ENCODE measurements around the gene ATXN2. TPM values are rescaled to one million over a fixed set of nuclear protein-coding genes. Genes with fewer than 3 reads are reported as not detected.
"Not testable (repeated sequence)": the region's sequence is repeated elsewhere in the genome, so short reads cannot be mapped to it uniquely, and the experiment has no call there.

Gene ATXN2
- polyA plus RNA-seq, 4 donors = 46.7 to 99.7 (median 77.6) TPM

DNA sequence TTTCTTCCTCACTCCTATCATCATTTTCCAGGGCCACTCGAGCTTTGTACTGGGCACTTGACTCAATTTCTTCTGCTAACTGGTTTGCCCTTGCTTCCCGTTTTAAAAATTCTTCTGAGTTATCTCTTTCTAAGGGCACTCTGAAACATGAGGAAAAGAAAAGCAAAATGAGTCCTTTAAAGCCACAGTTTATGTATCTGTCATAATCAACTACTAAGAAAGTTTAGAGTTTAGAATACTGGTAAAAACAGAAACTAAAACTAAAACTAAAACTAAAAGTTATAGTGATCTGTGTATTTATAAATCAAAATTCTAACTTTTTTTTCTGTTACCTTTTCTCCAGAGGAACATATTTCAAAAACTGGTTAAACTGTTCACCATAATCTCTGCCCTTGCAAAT, 79.2 kb downstream of the ATXN2 start:
- DNase-seq (ENCODE audit: low read depth in 4 of 4, low spot score in 2 of 4) = no peak

- no peak for DNase-seq (ENCODE audit: low read depth in 4 of 4, low spot score in 2 of 4)
Observed at GRCh38 chr12:111519083-111519482, 80.0 kb downstream of the ATXN2 start.

DNA sequence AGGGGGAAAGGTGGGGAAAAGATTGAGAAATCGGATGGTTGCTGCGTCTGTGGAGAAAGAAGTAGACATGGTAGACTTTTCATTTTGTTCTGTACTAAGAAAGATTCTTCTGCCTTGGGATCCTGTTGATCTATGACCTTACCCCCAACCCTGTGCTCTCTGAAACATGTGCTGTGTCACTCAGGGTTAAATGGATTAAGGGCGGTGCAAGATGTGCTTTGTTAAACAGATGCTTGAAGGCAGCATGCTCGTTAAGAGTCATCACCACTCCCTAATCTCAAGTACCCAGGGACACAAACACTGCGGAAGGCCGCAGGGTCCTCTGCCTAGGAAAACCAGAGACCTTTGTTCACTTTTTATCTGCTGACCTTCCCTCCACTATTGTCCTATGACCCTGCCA, 91.4 kb downstream of the ATXN2 start:
- DNase-seq (ENCODE audit: low read depth in 4 of 4, low spot score in 2 of 4) = not testable (repeated sequence)

DNA sequence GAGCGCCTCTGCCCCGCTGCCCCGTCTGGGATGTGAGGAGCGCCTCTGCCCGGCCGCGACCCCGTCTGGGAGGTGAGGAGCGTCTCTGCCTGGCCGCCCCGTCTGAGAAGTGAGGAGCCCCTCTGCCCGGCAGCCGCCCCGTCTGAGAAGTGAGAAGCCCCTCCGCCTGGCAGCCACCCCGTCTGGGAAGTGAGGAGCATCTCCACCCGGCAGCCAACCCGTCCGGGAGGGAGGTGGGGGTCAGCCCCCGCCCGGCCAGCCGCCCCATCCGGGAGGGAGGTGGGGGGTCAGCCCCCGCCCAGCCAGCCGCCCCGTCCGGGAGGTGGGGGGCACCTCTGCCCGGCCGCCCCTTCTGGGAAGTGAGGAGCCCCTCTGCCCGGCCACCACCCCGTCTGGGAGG, 91.9 kb downstream of the ATXN2 start:
- DNase-seq (ENCODE audit: low read depth in 4 of 4, low spot score in 2 of 4) = not testable (repeated sequence)

DNA sequence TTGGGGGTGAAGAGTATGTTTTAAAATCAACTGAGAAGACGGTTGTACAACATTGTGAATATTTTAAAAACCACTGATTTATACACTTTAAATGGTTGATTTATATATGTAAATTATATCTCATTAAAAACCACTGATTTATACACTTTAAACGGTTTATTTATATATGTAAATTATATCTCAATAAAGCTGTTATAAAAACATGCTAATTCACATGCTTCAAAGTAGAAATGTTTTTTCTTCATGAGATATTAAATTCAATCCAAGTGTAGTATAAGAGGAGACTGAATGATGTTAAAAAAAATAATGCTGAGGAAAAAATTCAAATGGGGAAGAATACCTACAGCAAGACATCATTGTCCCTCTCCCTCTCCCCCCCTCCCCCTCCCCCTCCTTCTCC, 92.9 kb downstream of the ATXN2 start:
- DNase-seq (ENCODE audit: low read depth in 4 of 4, low spot score in 2 of 4) = no peak

- DNase-seq (ENCODE audit: low read depth in 4 of 4, low spot score in 2 of 4) = no peak
Observed at GRCh38 chr12:111505601-111506036, 93.5 kb downstream of the ATXN2 start.

GRCh38 chr12:111503116-111503515, 96.0 kb downstream of the ATXN2 start:
- DNase-seq (ENCODE audit: low read depth in 4 of 4, low spot score in 2 of 4) = no peak

DNA sequence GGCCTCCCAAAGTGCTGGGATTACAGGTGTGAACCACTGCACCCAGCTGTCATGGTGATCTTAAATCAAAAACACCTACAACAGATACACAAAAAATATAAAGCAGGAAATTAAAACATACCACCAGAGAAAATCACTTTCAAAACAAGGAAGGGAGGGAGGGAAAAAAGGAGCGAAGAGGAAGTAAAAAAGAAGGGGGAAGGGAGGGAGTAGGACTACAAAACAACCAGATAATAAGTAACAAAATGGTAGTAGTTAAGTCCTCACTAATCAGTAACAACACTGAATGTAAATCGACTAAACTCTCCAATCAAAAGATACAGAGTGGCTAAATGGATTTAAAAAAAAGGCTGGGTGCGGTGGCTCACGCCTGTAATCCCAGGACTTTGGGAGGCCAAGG, 104.4 kb downstream of the ATXN2 start:
- DNase-seq (ENCODE audit: low read depth in 4 of 4, low spot score in 2 of 4) = no peak

- not testable (repeated sequence) for DNase-seq (ENCODE audit: low read depth in 4 of 4, low spot score in 2 of 4)
Observed at GRCh38 chr12:111492979-111493378, 106.1 kb downstream of the ATXN2 start.

- no peak for DNase-seq (ENCODE audit: low read depth in 4 of 4, low spot score in 2 of 4)
Observed at GRCh38 chr12:111488798-111489197, 110.3 kb downstream of the ATXN2 start.

DNA sequence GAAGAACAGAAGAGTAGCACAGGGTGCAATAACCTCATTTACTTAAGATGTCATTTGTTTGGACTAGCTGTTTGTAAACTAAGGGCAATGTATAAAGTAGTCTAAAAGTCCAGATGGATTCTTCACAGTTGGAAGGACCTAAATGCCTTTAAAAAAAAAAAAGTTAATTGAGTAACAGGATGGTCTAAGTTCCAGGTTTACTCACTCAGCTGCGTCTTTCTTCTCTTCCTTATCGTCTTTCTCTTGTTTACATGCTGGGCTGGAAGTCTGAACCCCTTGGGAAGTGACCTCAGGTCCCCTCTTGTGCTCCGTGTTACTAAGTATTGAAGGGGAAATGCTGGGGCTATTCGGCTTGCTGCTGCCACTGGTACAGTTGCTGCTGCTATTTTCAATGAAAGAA, 110.8 kb downstream of the ATXN2 start:
- no peak for DNase-seq (ENCODE audit: low read depth in 4 of 4, low spot score in 2 of 4)

DNA sequence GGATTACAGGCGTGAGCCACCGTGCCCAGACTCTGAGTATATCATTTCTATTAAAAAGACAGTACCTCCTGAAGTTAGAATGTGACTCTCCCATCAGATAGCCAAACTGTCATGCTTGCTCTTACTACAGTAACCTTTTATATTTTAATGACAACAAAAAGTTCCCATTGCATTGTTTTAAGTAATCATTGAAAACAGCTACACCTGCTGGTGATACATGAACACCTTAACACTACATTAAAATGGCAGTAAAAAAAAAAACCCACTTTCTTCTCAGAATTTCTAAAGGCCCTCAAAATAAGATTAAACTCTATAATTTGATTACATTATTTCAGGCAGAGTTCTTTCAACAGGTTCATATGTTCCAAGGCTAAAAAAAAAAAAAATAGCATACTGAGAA, 116.7 kb downstream of the ATXN2 start:
- no peak for DNase-seq (ENCODE audit: low read depth in 4 of 4, low spot score in 2 of 4)

GRCh38 chr12:111471236-111471635, 127.9 kb downstream of the ATXN2 start:
- DNase-seq (ENCODE audit: low read depth in 4 of 4, low spot score in 2 of 4) = no peak

GRCh38 chr12:111469401-111469800, 129.7 kb downstream of the ATXN2 start:
- DNase-seq (ENCODE audit: low read depth in 4 of 4, low spot score in 2 of 4) = no peak

DNA sequence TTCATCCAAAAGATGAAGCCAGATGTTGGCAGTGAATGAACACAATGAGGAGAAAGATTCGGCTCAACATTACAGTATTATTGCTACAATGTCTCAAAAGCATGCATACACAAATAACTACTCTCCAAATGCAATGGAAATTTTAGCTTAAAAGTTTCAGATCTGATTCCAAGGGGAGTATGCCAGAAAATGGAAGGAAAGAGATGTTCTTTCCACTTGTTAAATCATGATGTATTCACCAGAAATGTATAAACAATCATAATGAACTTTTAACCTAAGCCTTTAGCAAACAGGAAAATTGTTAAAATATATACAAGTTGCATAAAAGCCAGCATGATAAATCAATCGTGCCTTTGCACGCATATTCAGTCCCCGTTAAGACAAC, 131.3 kb downstream of the ATXN2 start:
- DNase-seq (ENCODE audit: low read depth in 4 of 4, low spot score in 2 of 4) = no peak

- DNase-seq (ENCODE audit: low read depth in 4 of 4, low spot score in 2 of 4) = no peak
Observed at GRCh38 chr12:111467092-111467856, 131.8 kb downstream of the ATXN2 start.

DNA sequence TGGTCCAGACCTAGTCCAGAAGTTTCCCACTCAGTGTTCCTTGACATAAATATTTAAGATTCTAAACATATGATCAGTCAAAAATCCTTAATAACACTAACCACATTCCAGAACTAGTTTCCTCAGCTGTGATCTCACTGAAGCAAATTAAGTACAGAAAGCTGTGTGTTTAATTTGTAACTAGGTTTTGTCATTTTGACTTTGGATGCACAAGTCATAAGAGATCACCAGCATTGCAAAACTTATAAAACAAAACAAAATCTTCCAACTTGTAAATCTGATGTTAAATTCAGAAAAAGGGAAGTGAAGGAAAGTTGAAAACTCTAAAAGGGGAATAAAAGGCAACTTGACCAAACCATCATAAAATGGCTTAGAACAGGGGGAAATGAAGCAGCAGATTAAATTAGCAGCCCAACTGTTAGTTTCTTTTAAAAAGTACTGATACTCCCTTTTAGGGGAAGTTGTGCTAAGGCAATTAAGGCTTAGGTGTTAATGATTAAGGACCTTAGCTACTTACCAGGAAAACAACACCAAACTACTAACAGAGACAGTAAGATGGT, 136.8 kb downstream of the ATXN2 start:
- DNase-seq (ENCODE audit: low read depth in 4 of 4, low spot score in 2 of 4) = no peak

GRCh38 chr12:111460111-111460510, 139.0 kb downstream of the ATXN2 start:
- DNase-seq (ENCODE audit: low read depth in 4 of 4, low spot score in 2 of 4) = not testable (repeated sequence)

GRCh38 chr12:111458546-111459172, 140.5 kb downstream of the ATXN2 start:
- no peak for DNase-seq (ENCODE audit: low read depth in 4 of 4, low spot score in 2 of 4)

- DNase-seq (ENCODE audit: low read depth in 4 of 4, low spot score in 2 of 4) = no peak
Observed at GRCh38 chr12:111457577-111457976, 141.5 kb downstream of the ATXN2 start.

GRCh38 chr12:111457071-111457470, 142.0 kb downstream of the ATXN2 start:
- DNase-seq (ENCODE audit: low read depth in 4 of 4, low spot score in 2 of 4) = no peak
